Measurements from ENCODE around the gene PHTF1.
"Not testable (repeated sequence)": the region's sequence is repeated elsewhere in the genome, so short reads cannot be mapped to it uniquely, and the experiment has no call there.

The PHTF1 gene

GRCh38 chr1:113777561-113777960, 18.3 kb upstream of the PHTF1 start:
- DNase-seq (ENCODE audit: low read depth) = no peak

- DNase-seq (ENCODE audit: low read depth) = no peak
These were observed 10.7 kb upstream of the PHTF1 start for GRCh38 chr1:113770031-113770430.

GRCh38 chr1:113769601-113769970, 10.3 kb upstream of the PHTF1 start:
- no peak for DNase-seq (ENCODE audit: low read depth)

GRCh38 chr1:113768916-113769600, 9.8 kb upstream of the PHTF1 start:
- DNase-seq (ENCODE audit: low read depth) = no peak

GRCh38 chr1:113765306-113766230, 6.3 kb upstream of the PHTF1 start:
- peak; percentile 8 for DNase-seq (ENCODE audit: low read depth)

DNA sequence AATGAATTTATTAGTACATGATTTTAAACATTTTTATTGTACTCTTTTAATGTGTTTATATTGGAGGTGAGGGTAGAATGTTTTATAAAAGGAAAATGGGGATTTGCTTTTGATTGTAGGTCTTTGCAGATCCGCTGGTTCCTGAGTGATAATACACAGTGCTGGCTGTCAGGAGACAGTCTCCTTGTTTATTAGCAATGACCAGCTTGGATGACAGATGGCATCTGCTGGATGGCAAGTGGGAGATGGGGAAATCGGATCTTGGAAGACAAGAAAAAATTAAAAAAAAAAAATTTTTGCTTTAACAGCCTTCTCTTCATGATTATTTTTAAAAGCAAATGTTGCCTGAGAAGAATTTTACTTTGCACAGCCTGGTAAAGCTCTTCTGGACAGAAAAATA, 4.4 kb upstream of the PHTF1 start:
- DNase-seq (ENCODE audit: low read depth) = no peak

DNA sequence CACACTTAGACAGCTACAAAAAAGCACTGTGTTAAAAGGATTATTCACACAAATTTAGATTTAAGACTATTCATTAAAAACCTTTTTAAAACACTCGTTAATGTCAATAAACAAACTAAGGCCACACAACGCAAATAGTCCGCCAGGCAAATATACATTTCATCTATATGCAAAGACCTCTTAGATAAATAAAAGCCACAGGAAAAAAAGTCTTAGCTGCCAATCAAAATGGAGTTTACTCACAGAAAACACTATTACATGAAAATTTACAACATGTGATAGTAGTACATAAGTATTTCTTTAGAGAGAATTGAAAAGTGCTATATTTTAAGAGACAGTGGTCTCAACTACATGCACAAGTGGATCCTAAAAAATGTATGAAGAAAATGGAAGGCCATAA, 2.7 kb upstream of the PHTF1 start:
- no peak for DNase-seq (ENCODE audit: low read depth)

DNA sequence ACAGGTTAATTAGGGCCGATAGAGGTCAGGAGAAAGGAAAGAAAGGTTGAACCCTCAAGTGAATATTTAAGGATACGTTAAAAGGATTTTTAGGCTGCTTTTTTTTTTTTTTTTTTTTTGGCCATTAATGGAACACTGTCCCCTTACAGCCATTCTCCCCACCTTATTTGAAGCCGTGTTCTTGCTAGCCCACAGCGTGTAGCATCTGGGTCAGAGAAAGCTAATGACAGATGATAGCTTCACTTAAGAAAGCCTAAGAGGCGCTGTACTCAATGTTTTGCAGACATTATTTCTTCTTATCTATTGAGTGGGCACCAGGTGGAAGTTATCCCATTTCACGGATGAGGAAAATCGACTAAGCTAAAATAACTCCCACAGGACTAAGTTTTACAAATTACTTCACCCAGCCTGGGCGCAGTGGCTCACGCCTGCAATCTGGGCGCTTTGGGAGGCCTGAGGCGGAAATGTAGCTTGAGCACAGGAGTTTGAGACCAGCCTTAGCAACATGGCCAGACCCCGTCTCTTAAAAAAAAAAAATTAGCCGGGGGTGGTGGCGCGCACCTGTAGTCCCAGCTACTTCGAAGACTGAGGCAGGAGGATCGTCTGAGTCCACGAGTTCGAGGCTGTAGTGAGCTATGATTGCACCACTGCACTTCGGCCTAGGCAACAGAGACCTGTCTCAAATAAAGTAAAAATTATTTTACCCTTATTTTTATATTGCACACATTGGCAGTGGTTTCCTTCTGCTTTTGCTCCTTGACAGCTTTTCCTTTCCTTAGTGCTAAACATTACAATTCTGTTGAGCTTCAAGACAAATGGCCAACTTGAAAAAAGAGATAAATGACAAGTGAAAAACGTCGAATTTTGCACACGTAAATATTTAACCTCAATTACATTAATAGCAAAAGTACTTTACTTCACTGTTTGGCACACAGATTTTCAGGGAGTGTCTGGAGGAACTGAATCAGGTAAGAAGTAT, 1.1 kb upstream of the PHTF1 start:
- no peak for DNase-seq (ENCODE audit: low read depth)

DNA sequence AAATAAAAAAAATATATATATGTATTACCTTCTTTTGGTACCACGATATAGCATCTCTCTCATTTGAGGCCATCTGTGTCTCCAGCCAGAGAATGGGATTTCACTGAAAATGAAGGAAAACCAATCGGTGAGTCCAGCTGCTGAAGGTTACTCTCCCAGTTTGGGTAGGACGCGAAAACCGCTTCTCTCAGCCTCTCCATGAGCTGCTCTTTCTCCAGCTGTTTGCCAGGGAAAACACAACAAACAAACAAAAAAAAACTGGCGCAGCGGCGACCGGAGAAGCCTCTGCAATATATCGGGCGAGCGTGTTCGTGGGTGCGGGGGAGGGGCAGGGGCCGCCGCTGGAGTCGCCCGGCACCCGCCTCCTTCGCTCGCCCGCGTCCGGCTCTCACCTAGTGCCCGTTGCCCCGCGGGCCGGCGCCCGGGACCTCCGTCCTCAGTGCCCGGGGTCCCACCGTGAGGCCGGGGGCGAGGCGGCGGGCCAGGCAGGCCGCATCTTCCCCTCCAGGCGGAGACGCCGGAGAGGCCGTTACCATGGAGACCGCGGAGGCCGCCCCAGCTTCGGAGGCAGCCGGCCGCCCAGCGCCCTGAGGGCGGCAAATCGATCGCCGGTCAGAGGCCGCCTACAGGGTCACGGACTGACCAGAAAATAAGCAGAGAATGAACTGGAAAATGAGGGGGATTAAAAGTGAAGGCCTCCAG, 504 bp downstream of the PHTF1 start:
- DNase-seq (ENCODE audit: low read depth) = peak; percentile 64

GRCh38 chr1:113756461-113756860, 2.8 kb downstream of the PHTF1 start:
- no peak for DNase-seq (ENCODE audit: low read depth)

DNA sequence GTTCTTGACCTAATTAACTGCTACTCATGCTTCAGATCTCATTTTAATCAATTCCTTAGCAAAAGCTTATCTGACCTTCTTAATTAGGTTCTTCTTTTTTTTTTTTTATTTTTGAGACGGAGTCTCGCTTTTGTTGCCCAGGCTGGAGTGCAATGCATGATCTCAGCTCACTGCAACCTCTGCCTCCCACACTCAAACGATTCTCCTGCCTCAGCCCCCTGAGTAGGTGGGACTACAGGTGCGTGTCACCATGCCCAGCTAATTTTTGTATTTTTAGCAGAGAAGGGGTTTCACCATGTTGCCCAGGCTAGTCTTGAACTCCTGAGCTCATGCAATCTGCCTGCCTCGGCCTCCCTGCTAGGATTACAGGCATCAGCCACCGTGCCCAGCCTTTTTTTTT, 6.0 kb downstream of the PHTF1 start:
- not testable (repeated sequence) for DNase-seq (ENCODE audit: low read depth)

DNA sequence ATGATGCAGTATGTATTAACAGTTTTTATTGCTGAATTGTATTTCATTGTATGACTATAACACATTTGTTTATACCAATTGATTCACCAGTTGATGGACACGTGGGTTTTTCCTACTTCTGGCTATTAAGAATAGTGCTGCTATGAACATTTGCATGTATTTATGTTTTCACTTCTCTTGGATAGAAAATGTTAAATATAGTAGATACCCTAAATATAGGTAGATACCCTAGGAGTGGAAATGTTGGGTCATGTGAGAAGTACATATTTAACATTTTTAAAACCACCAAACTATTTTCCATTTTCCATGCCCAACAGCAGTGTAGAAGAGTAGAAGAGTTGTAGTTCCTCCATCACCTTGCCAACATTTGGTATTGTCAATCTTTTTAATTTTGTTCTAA, 7.8 kb downstream of the PHTF1 start:
- no peak for DNase-seq (ENCODE audit: low read depth)

GRCh38 chr1:113751114-113751513, 8.2 kb downstream of the PHTF1 start:
- no peak for DNase-seq (ENCODE audit: low read depth)

DNA sequence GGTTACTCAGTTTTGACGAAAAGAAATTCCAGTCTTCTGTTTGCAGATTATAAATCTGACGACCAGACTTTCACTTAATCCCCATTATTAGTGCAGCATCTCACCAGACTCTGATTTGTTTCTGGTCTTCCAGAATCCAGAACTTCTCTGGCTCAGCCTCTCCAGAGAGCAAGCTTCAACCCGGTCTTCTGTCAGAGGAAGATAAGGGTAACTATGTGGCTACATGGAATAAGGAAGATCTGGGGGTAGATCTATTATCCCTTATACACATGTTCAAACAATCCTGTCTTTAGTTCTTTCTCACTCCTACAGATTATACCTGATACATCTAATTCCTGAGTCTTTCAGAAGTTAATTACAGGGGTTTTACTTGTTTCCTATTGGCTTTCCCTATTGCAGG, 9.9 kb downstream of the PHTF1 start:
- no peak for DNase-seq (ENCODE audit: low read depth)

DNA sequence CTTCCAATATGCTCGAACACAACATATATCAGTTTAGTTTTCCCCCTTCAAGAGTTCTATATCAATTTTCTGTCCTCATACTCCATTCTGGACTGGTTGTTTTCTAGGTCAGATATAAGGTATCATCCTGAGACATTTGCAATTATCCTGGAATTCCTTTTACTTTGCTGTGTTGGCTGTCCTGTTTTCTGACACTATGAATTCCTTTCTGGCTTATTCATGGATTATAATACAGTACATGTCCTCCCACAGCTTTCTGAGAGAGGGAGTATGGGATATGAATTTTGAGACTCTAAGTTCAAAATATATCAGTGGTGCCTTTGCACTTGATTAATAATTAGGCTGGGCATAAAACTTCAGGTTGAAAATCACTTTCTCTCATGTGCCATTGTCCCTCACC, 11.9 kb downstream of the PHTF1 start:
- peak; percentile 63 for DNase-seq (ENCODE audit: low read depth)

DNA sequence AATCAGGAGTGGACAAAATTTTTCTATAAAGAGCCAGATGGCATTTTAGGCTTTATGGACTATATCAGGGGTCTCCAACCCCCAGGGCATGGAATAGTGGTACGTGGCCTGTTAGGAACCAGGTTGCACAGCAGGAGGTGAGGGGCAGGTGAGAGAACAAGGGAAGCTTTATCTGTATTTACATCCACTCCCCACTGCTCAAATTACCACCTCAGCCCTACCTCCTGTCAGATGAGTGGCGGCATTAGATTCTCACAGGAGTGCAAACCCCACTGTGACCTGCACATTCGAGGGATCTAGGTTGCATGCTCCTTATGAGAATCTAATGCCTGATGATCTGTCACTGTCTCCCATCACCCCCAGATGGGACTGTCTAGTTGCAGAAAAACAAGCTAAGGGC, 13.9 kb downstream of the PHTF1 start:
- no peak for DNase-seq (ENCODE audit: low read depth)

GRCh38 chr1:113744114-113744513, 15.2 kb downstream of the PHTF1 start:
- DNase-seq (ENCODE audit: low read depth) = no peak

DNA sequence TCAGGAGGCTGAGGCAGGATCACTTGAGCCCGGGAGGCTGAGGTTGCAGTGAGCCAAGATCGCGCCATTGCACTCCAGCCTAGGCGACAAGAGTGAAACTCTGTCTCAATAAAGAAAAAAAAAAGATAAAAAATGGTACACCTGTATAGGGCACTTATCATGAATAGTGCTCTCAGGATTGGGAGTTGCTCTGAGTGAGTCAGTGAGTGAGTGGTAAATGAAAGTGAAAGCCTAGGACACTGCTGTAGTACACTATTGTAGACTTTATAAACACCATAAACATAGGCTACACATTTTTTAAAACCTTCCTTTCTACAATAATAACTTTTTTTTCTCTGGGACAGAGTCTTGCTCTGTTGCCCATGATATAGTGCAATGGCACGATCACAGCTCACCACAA, 16.8 kb downstream of the PHTF1 start:
- no peak for DNase-seq (ENCODE audit: low read depth)

DNA sequence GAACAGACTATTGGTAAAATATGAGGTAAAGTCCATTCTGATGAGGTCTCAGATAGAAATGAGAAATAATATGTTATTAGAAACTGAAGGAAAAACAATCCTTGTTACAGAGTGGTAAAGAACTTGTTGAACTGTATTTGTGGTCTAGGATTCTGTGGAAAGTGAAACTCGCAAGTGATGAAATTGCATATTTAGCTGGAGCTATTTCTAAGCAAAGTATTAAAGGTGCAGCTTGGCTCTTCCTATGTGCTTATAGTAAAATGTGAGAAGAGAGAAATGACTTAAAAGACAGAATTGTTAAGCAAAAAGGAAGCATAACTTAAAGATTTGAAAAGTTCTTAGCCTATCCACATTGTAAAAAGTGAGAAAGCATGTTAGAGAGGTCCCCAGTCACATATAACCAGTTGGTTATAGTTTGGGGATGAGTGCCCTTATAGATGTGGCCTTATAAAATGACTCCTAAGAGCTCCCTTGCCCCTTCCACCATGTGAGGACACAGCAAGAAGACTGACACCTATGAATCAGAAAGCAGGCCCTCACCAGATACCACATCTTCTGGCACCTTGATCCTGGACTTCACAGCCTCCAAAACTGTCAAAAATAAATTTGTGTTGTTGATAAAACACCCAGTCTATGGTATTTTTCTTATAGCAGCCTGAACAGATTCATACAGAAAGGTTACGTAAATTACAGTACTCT, 24.8 kb downstream of the PHTF1 start:
- DNase-seq (ENCODE audit: low read depth) = no peak

GRCh38 chr1:113732802-113733201, 26.5 kb downstream of the PHTF1 start:
- DNase-seq (ENCODE audit: low read depth) = no peak

- no peak for DNase-seq (ENCODE audit: low read depth)
These were observed 38.3 kb downstream of the PHTF1 start for GRCh38 chr1:113721010-113721409.
